Hepatocyte (in vitro differentiated cells): ENCODE data around the gene CMKLR1. TPM values are rescaled to one million over a fixed set of nuclear protein-coding genes. Genes with fewer than 3 reads are reported as not detected.

ENCODE experiments used
- DNase-seq: peaks from one replicate; pipeline ENCODE4 v3.0.0-alpha.2; 2016; ENCODE audit warnings: low spot score
- H2AFZ ChIP-seq: fragments of 200-600 bp; sonication (generic); 2 replicates; pipeline ENCODE4 v1.6.0; 2016; ENCODE audit warnings: antibody characterized with exemption, mild to moderate bottlenecking
- H3K27ac ChIP-seq: fragments of 200-600 bp; sonication (generic); 2 replicates; pipeline ENCODE4 v1.5.1; 2016; ENCODE audit warnings: mild to moderate bottlenecking
- H3K27me3 ChIP-seq: fragments of 200-600 bp; sonication (generic); 2 replicates; pipeline ENCODE4 v1.6.1; 2016
- H3K36me3 ChIP-seq: fragments of 200-600 bp; sonication (generic); replicated peaks from 2 replicates; pipeline ENCODE4 v1.5.1; 2016; ENCODE audit warnings: low read depth; ENCODE audit not compliant: insufficient read depth
- H3K4me1 ChIP-seq: fragments of 200-600 bp; sonication (generic); 2 replicates; pipeline ENCODE4 v1.5.1; 2016; ENCODE audit warnings: mild to moderate bottlenecking, moderate library complexity; ENCODE audit not compliant: insufficient read depth
- H3K4me2 ChIP-seq: fragments of 200-600 bp; sonication (generic); 2 replicates; pipeline ENCODE4 v1.6.0; 2016
- H3K4me3 ChIP-seq: fragments of 200-600 bp; sonication (generic); 2 replicates; pipeline ENCODE4 v1.5.1; 2016; ENCODE audit warnings: mild to moderate bottlenecking
- H3K79me2 ChIP-seq: fragments of 200-600 bp; sonication (generic); 2 replicates; pipeline ENCODE4 v1.6.0; 2017; ENCODE audit warnings: mild to moderate bottlenecking
- H3K9me2 ChIP-seq: fragments of 200-600 bp; sonication (generic); replicated peaks from 2 replicates; pipeline ENCODE4 v1.6.0; 2017; ENCODE audit warnings: mild to moderate bottlenecking; ENCODE audit not compliant: insufficient read depth
- H3K9me3 ChIP-seq: fragments of 200-600 bp; sonication (generic); 2 replicates; pipeline ENCODE4 v1.5.1; 2016; ENCODE audit warnings: low read depth, mild to moderate bottlenecking
- H4K20me1 ChIP-seq: fragments of 200-600 bp; sonication (generic); 2 replicates; pipeline ENCODE4 v1.6.0; 2016; ENCODE audit warnings: mild to moderate bottlenecking; ENCODE audit not compliant: insufficient read depth, poor library complexity, severe bottlenecking
- CTCF ChIP-seq: fragments of 200-600 bp; sonication (generic); IDR thresholded peaks from 2 replicates; pipeline ENCODE4 v1.5.1; 2016; ENCODE audit warnings: antibody characterized with exemption, mild to moderate bottlenecking; ENCODE audit not compliant: poor library complexity
- EZH2 ChIP-seq: fragments of 200-600 bp; sonication (generic); IDR thresholded peaks from 2 replicates; pipeline ENCODE4 v1.6.1; 2016; ENCODE audit warnings: antibody characterized with exemption, mild to moderate bottlenecking, borderline replicate concordance
- EZH2phosphoT487 ChIP-seq: fragments of 200-600 bp; sonication (generic); IDR thresholded peaks from one replicate; pipeline ENCODE4 v1.6.1; 2018; ENCODE audit warnings: antibody characterized with exemption, mild to moderate bottlenecking, low read depth, moderate library complexity; ENCODE audit not compliant: unreplicated experiment, severe bottlenecking
- WGBS: methylation state at CpG from one replicate; pipeline ENCODE4 v1.1.6; 2016; ENCODE audit warnings: low lambda C conversion rate; ENCODE audit errors: missing lambda C conversion rate; 5-methylcytosine and 5-hydroxymethylcytosine counted together
- polyA plus RNA-seq: library from polyadenylated mRNA; unstranded; fragments of >200 nt; fragmentation: Nextera tagmentation; extraction: Ambion mirVana; gene quantifications from 2 replicates; pipeline ENCODE4 v1.2.1, GENCODE V29; 2016
- total RNA-seq: library from RNA; depleted of rRNA; stranded (reverse); fragments of >200 nt; gene quantifications from 2 replicates; pipeline ENCODE4 v1.2.3, GENCODE V29; 2014

Gene CMKLR1
- total and polyA plus RNA-seq, 2 experiments from 2014 or later: 2.2 to 3.1 TPM

- no peaks in the 10 kb centered on the region for H3K9me3 ChIP-seq
- H3K27ac ChIP-seq: peak overlapping the region; percentile 42
- no peaks in the 10 kb centered on the region for H3K9me2 ChIP-seq
- 78% methylated on average over 3 of the region's 3 CpGs for WGBS
- peak overlapping the region; percentile 55 for H3K4me2 ChIP-seq
- no peak overlapping the region for H3K4me3 ChIP-seq
- no peak overlapping the region for H2AFZ ChIP-seq
- no peaks in the 10 kb centered on the region for H4K20me1 ChIP-seq
- no peaks in the 10 kb centered on the region for H3K79me2 ChIP-seq
- DNase-seq: no peak
- no peaks in the 10 kb centered on the region for H3K36me3 ChIP-seq
- no peaks in the 10 kb centered on the region for H3K4me1 ChIP-seq
- TF ChIP-seq CTCF: no peak
- TF ChIP-seq EZH2: no peak
- no peak for TF ChIP-seq EZH2phosphoT487
- H3K27me3 ChIP-seq: peaks cover 12% of the 10 kb centered on the region
Measured at GRCh38 chr12:108255252-108255602, 83.9 kb downstream of the CMKLR1 start.

GRCh38 chr12:108254517-108255251 is 84.4 kb downstream of the CMKLR1 start:
- Histone ChIP-seq H3K4me1 (no peaks in the 10 kb centered on the region), H3K9me2 (no peaks in the 10 kb centered on the region), H3K9me3 (no peaks in the 10 kb centered on the region), H2AFZ (no peak overlapping the region), H3K27me3 (peaks cover 12% of the 10 kb centered on the region), H3K36me3 (no peaks in the 10 kb centered on the region), H3K27ac (peak overlapping the region; percentile 42), H4K20me1 (no peaks in the 10 kb centered on the region), H3K4me2 (peak overlapping the region; percentile 55), H3K4me3 (no peak overlapping the region), H3K79me2 (no peaks in the 10 kb centered on the region)
- DNase-seq: peak; percentile 24
- 54% methylated on average over 13 of the region's 13 CpGs for WGBS
- TF ChIP-seq CTCF (no peak), EZH2 (no peak), EZH2phosphoT487 (no peak)

GRCh38 chr12:108254030-108254429 is 85.1 kb downstream of the CMKLR1 start:
- TF ChIP-seq EZH2phosphoT487 (no peak), EZH2 (no peak), CTCF (no peak)

More at GRCh38 chr12:108254030-108254429, 85.1 kb downstream of the CMKLR1 start:
- Histone ChIP-seq H3K27ac (no peak overlapping the region), H4K20me1 (no peaks in the 10 kb centered on the region), H3K4me3 (no peak overlapping the region), H3K79me2 (no peaks in the 10 kb centered on the region), H2AFZ (no peak overlapping the region), H3K9me2 (no peaks in the 10 kb centered on the region), H3K9me3 (no peaks in the 10 kb centered on the region), H3K36me3 (no peaks in the 10 kb centered on the region), H3K27me3 (peaks cover 12% of the 10 kb centered on the region), H3K4me2 (no peak overlapping the region), H3K4me1 (no peaks in the 10 kb centered on the region)
- DNase-seq: no peak
- WGBS: 79% methylated on average over 5 of the region's 5 CpGs
